NCI-H1417 (cell line): ENCODE results near the gene DLG2.

Experiments
- DNase-seq, 3 experiments: peaks; one replicate each; lab custom pipeline; 2025; lab: John Stamatoyannopoulos, UW

DLG2 gene

GRCh38 chr11:84129961-84130576 is 1497.1 kb downstream of the DLG2 start:
- no peak for DNase-seq

- no peak for DNase-seq
These were observed 1498.3 kb downstream of the DLG2 start for GRCh38 chr11:84128840-84129239.

GRCh38 chr11:84117394-84117793 is 1509.8 kb downstream of the DLG2 start:
- DNase-seq: no peak

GRCh38 chr11:84106541-84106940 is 1520.6 kb downstream of the DLG2 start:
- peak in 2 of 3 experiments; percentile 20 to 65 for DNase-seq

GRCh38 chr11:84105148-84105547 is 1522.0 kb downstream of the DLG2 start:
- DNase-seq: no peak

GRCh38 chr11:84103096-84103495 is 1524.0 kb downstream of the DLG2 start:
- peak; percentile 18 to 54 (median 53) for DNase-seq

GRCh38 chr11:84097186-84097585 is 1530.0 kb downstream of the DLG2 start:
- DNase-seq: no peak

GRCh38 chr11:84091212-84091986 is 1535.7 kb downstream of the DLG2 start:
- no peak for DNase-seq

- DNase-seq: peak; percentile 55 to 89 (median 80)
These were observed 1537.8 kb downstream of the DLG2 start for GRCh38 chr11:84089072-84090057.

- no peak for DNase-seq
These were observed 1555.3 kb downstream of the DLG2 start for GRCh38 chr11:84071851-84072250.

GRCh38 chr11:84069048-84069447 is 1558.1 kb downstream of the DLG2 start:
- DNase-seq: no peak

GRCh38 chr11:84061726-84062125 is 1565.4 kb downstream of the DLG2 start:
- DNase-seq: peak in 2 of 3 experiments; percentile 76 to 94

- DNase-seq: no peak
These were observed 1570.3 kb downstream of the DLG2 start for GRCh38 chr11:84056653-84057376.

- DNase-seq: no peak
These were observed 1582.0 kb downstream of the DLG2 start for GRCh38 chr11:84045146-84045545.

GRCh38 chr11:84044706-84045105 is 1582.4 kb downstream of the DLG2 start:
- DNase-seq: peak in 1 of 3 experiments; percentile 53

GRCh38 chr11:84036664-84037194 is 1590.4 kb downstream of the DLG2 start:
- no peak for DNase-seq

- DNase-seq: no peak
These were observed 1591.5 kb downstream of the DLG2 start for GRCh38 chr11:84035645-84036044.

GRCh38 chr11:84034484-84034883 is 1592.7 kb downstream of the DLG2 start:
- DNase-seq: no peak

- DNase-seq: no peak
These were observed 1602.9 kb downstream of the DLG2 start for GRCh38 chr11:84024266-84024665.

- DNase-seq: peak in 2 of 3 experiments; percentile 38 to 65
These were observed 1604.4 kb downstream of the DLG2 start for GRCh38 chr11:84022695-84023094.

- DNase-seq: peak; percentile 31 to 73 (median 54)
These were observed 1604.9 kb downstream of the DLG2 start for GRCh38 chr11:84022201-84022600.
